Fibroblast of lung (primary cell): ENCODE results near the gene STK32C. TPM values are rescaled to one million over a fixed set of nuclear protein-coding genes. Genes with fewer than 3 reads are reported as not detected.
"Not testable (repeated sequence)": the region's sequence is repeated elsewhere in the genome, so short reads cannot be mapped to it uniquely, and the experiment has no call there.

Experiments
- DNase-seq, 2 donors: peaks; one replicate each; pipeline versions ENCODE4 v3.0.0 to v3.0.0-alpha.2; 2010; ENCODE audit warnings: low read depth in 2 of 2
- H2AFZ ChIP-seq: 2 replicates; pipeline ENCODE4 v1.5.1; 2012; ENCODE audit warnings: low read length, control low read depth, inconsistent platforms
- H3K27ac ChIP-seq: 2 replicates; pipeline ENCODE4 v1.5.1; 2011; ENCODE audit warnings: low read length, control low read depth; ENCODE audit not compliant: insufficient read depth
- H3K27me3 ChIP-seq: 2 replicates; pipeline ENCODE4 v1.5.1; 2011; ENCODE audit warnings: mild to moderate bottlenecking, low read length; ENCODE audit not compliant: control insufficient read depth, insufficient read depth
- H3K36me3 ChIP-seq: 2 replicates; pipeline ENCODE4 v1.5.1; 2011; ENCODE audit warnings: low read length; ENCODE audit not compliant: control insufficient read depth, insufficient read depth
- H3K4me1 ChIP-seq: 2 replicates; pipeline ENCODE4 v1.5.1; 2011; ENCODE audit warnings: low read length; ENCODE audit not compliant: control insufficient read depth, insufficient read depth; ENCODE audit errors: extremely low read depth
- H3K4me2 ChIP-seq: 2 replicates; pipeline ENCODE4 v1.5.1; 2011; ENCODE audit warnings: low read length, control low read depth; ENCODE audit not compliant: insufficient read depth; ENCODE audit errors: extremely low read depth
- H3K4me3 ChIP-seq, 4 experiments: fragments of 200-600 bp in 1 of 4; sonication (generic) in 1 of 4; replicated peaks in 1 of 4; 2 replicates each; pipeline ENCODE4 v1.5.1; 2011 to 2016; ENCODE audit warnings: low read length in 4 of 4, low read depth in 3 of 4, mild to moderate bottlenecking in 3 of 4, control low read depth in 2 of 4, inconsistent platforms in 1 of 4, mixed read lengths in 1 of 4; ENCODE audit not compliant: insufficient read depth in 1 of 4; ENCODE audit errors: control extremely low read depth in 1 of 4
- H3K79me2 ChIP-seq: 2 replicates; pipeline ENCODE4 v1.5.1; 2012; ENCODE audit warnings: mild to moderate bottlenecking, low read length, inconsistent platforms; ENCODE audit not compliant: control insufficient read depth, insufficient read depth
- H3K9ac ChIP-seq: 2 replicates; pipeline ENCODE4 v1.5.1; 2011; ENCODE audit warnings: mild to moderate bottlenecking, low read length, control low read depth; ENCODE audit not compliant: insufficient read depth
- H3K9me3 ChIP-seq: 2 replicates; pipeline ENCODE4 v1.5.1; 2012; ENCODE audit warnings: low read depth, low read length; ENCODE audit not compliant: control insufficient read depth, insufficient read depth
- H4K20me1 ChIP-seq: 2 replicates; pipeline ENCODE4 v1.5.1; 2011; ENCODE audit warnings: low read length; ENCODE audit not compliant: control insufficient read depth, insufficient read depth; ENCODE audit errors: extremely low read depth
- EZH2 ChIP-seq: IDR thresholded peaks from 2 replicates; pipeline ENCODE4 v1.5.1; 2012; ENCODE audit warnings: low read length, control low read depth, mild to moderate bottlenecking; ENCODE audit errors: missing control alignments
- polyA plus RNA-seq, 2 donors: library from polyadenylated mRNA; depleted of rRNA in 1 of 2; stranded (reverse) in 1 of 2; unstranded in 1 of 2; fragments of >200 nt; gene quantifications; 2 replicates each; pipeline ENCODE4 v1.2.1, GENCODE V29; 2011 to 2012; ENCODE audit warnings: missing spikeins in 1 of 2
- total RNA-seq: library from RNA; depleted of rRNA; stranded (reverse); fragments of >200 nt; gene quantifications from 2 replicates; pipeline ENCODE4 v1.2.1, GENCODE V29; 2014
- TF ChIP-seq, protein P1 (sequence below), 2 donors: IDR thresholded peaks in 1 of 2; conservative IDR thresholded peaks in 1 of 2; 1 replicate in 1 of 2; 2 replicates in 1 of 2; pipeline ENCODE4 v1.5.1; 2011 to 2012; ENCODE audit warnings: low read length in 2 of 2, control low read depth in 1 of 2, inconsistent platforms in 1 of 2, low read depth in 1 of 2, mild to moderate bottlenecking in 1 of 2

STK32C gene
- total and polyA plus RNA-seq, 2 donors (not counting 1 experiment from before 2014, with no cell fraction given), result 4.4 to 21.5 TPM

DNA sequence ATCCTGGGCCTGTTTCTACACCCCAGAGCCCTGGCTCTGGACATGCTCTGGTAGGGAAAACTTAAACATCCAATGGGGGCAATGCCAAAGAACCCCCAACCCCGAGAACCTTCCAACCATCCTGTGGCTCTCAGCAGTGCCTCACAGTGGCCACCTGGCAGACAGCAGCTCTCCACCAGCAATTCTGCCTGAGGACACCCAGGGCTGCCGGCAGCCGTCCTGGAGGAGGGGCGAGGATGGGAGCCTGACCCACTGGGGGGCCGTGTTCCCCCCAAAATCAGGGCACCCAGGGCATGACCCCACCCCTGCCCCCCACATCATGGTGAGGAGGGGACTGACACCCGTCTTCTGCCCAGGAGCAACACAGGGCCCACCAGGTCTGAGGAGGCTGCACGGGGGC lies 88.3 kb downstream of the STK32C start:
- H3K4me2 ChIP-seq, result no peak overlapping the region
- H2AFZ ChIP-seq, result no peak overlapping the region
- no peak overlapping the region for H3K27ac ChIP-seq
- H3K79me2 ChIP-seq, result no peaks in the 10 kb centered on the region
- H3K36me3 ChIP-seq, result no peaks in the 10 kb centered on the region
- H3K9ac ChIP-seq, result no peak overlapping the region
- DNase-seq, result no peak
- no peak for TF ChIP-seq EZH2
- TF ChIP-seq, protein P1, sequence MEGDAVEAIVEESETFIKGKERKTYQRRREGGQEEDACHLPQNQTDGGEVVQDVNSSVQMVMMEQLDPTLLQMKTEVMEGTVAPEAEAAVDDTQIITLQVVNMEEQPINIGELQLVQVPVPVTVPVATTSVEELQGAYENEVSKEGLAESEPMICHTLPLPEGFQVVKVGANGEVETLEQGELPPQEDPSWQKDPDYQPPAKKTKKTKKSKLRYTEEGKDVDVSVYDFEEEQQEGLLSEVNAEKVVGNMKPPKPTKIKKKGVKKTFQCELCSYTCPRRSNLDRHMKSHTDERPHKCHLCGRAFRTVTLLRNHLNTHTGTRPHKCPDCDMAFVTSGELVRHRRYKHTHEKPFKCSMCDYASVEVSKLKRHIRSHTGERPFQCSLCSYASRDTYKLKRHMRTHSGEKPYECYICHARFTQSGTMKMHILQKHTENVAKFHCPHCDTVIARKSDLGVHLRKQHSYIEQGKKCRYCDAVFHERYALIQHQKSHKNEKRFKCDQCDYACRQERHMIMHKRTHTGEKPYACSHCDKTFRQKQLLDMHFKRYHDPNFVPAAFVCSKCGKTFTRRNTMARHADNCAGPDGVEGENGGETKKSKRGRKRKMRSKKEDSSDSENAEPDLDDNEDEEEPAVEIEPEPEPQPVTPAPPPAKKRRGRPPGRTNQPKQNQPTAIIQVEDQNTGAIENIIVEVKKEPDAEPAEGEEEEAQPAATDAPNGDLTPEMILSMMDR (conservative IDR thresholded peaks at IDR 0.05 in 1 of 2, IDR thresholded peaks at IDR 0.05 in 1 of 2; ENCODE audit: low read depth in 1 of 2, low read length in 2 of 2), result no peak
- no peaks in the 10 kb centered on the region for H3K4me1 ChIP-seq
- no peak overlapping the region for H3K4me3 ChIP-seq
- no peaks in the 10 kb centered on the region for H3K27me3 ChIP-seq
- H3K9me3 ChIP-seq, result no peaks in the 10 kb centered on the region
- no peaks in the 10 kb centered on the region for H4K20me1 ChIP-seq

DNA sequence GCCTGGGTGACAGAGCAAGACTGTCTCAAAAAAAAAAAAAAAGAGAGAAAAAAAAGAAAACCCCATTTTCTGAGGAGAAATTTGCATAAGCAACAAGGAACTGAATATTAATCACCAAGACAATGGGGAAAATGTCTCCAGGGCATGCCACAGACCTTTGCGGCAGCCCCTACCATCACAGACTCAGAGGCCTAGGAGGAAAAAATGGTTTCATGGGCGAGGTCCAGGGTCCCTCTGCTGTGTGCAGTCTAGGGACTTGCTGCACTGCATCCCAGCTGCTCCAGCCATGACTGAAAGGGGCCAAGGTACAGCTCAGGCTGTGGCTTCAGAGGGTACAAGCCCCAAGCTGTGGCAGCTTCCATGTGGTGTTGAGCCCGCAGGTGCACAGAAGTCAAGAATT lies 91.3 kb downstream of the STK32C start:
- not testable (repeated sequence) for H3K4me3 ChIP-seq, DNase-seq, H3K79me2 ChIP-seq, H4K20me1 ChIP-seq, H3K4me2 ChIP-seq, H3K27me3 ChIP-seq, H3K4me1 ChIP-seq, H3K9me3 ChIP-seq, H3K36me3 ChIP-seq, H3K9ac ChIP-seq, H2AFZ ChIP-seq, H3K27ac ChIP-seq

DNA sequence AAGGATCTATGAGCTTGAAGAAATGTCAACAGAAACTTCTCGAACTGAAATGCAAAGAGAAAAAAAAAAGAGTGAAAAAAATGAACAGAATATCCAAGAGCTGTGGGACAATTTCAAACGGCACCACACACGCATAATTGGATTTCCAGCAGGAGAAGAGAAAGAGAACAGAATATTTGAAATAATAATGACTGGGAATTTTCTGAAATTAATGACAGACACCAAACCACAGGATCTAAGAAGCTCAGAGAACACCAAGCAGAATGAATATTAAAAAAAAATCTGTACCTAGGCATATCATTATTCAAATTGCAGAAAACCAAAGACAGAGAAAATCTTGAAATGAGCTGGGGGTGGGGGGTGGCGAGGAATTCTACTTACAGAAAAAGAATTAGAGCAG lies 93.8 kb downstream of the STK32C start:
- H3K9ac ChIP-seq, result no peak overlapping the region
- H3K4me2 ChIP-seq, result no peak overlapping the region
- no peak for DNase-seq
- H3K4me1 ChIP-seq, result no peaks in the 10 kb centered on the region
- no peaks in the 10 kb centered on the region for H3K27me3 ChIP-seq
- no peak overlapping the region for H3K27ac ChIP-seq
- H4K20me1 ChIP-seq, result no peaks in the 10 kb centered on the region
- no peaks in the 10 kb centered on the region for H3K36me3 ChIP-seq
- no peak for TF ChIP-seq EZH2
- TF ChIP-seq, protein P1 (conservative IDR thresholded peaks at IDR 0.05 in 1 of 2, IDR thresholded peaks at IDR 0.05 in 1 of 2; ENCODE audit: low read depth in 1 of 2, low read length in 2 of 2), result no peak
- H3K4me3 ChIP-seq, result no peak overlapping the region
- no peaks in the 10 kb centered on the region for H3K9me3 ChIP-seq
- H3K79me2 ChIP-seq, result no peaks in the 10 kb centered on the region
- no peak overlapping the region for H2AFZ ChIP-seq
